Mesodermal cell (in vitro differentiated cells): ENCODE measurements around the gene PTOV1.

Experiments used
- H3K27ac ChIP-seq: 2 replicates; pipeline ENCODE4 v1.7.0; 2013; ENCODE audit warnings: mild to moderate bottlenecking, low read depth, low read length, moderate library complexity; ENCODE audit not compliant: severe bottlenecking
- H3K36me3 ChIP-seq: 2 replicates; pipeline ENCODE4 v1.7.1; 2013; ENCODE audit warnings: mild to moderate bottlenecking, low read length, moderate library complexity; ENCODE audit not compliant: control insufficient read depth, insufficient read depth
- H3K4me1 ChIP-seq: one replicate; pipeline ENCODE4 v1.7.1; 2013; ENCODE audit warnings: mild to moderate bottlenecking, low read length; ENCODE audit not compliant: insufficient read depth, control insufficient read depth, poor library complexity, severe bottlenecking
- H3K4me3 ChIP-seq: 2 replicates; pipeline ENCODE4 v1.7.0; 2013; ENCODE audit warnings: low read length, control low read depth, mild to moderate bottlenecking; ENCODE audit not compliant: insufficient read depth, poor library complexity, severe bottlenecking; ENCODE audit errors: extremely low read depth
- H3K9me3 ChIP-seq: 2 replicates; pipeline ENCODE4 v1.7.1; 2013; ENCODE audit warnings: mild to moderate bottlenecking, low read length, moderate library complexity; ENCODE audit not compliant: control insufficient read depth
- WGBS, 2 experiments: methylation state at CpG; one replicate each; pipeline ENCODE4 v1.1.5; 2013; ENCODE audit warnings: missing lambda C conversion rate in 2 of 2; ENCODE audit not compliant: insufficient coverage in 2 of 2; 5-methylcytosine and 5-hydroxymethylcytosine counted together

PTOV1 gene

DNA sequence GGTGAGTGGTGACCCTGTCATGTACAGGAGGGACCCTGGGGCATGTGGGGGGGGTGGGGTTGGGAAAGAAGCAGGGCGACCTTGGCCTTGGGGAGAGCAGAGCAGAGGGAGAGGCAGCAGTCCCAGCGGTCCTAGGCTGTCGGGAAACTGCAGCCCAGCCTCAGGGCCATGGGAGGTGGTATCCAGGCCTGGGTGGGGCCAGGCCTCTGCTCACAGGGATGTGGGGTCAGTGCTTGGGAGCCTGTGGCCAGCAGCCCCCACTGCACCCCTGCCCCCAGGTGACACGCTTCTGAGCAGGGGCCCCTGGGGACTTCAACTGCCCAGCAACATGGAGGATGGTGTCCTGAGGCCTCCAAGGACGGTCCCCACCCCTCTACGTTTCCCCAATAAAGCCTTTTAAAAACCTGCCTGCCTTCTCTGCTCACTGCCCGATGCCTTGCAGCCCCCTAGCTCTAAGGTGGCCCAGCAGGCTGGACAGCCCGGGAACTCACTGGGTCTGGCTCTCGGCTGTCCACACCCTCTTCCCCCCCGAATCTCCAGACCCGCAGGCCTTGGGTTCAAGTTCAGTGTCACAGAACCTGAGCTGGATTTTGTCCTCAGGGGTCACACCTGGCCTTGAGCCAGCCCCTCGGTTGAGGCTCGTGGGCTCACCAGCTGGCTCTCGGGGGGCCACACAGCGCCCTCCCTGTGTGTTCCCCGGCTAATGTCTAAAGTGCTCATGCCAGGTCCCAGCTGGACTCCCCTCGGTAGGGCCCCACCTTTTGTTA, 9.6 kb downstream of the PTOV1 start:
- Histone ChIP-seq H3K4me1 (no peaks in the 10 kb centered on the region), H3K36me3 (peaks cover 81% of the 10 kb centered on the region), H3K27ac (peak overlapping the region; percentile 3), H3K4me3 (no peak overlapping the region), H3K9me3 (no peaks in the 10 kb centered on the region)
- 92 to 93% methylated on average over 12 to 17 of the region's 17 CpGs for WGBS, 2 experiments

DNA sequence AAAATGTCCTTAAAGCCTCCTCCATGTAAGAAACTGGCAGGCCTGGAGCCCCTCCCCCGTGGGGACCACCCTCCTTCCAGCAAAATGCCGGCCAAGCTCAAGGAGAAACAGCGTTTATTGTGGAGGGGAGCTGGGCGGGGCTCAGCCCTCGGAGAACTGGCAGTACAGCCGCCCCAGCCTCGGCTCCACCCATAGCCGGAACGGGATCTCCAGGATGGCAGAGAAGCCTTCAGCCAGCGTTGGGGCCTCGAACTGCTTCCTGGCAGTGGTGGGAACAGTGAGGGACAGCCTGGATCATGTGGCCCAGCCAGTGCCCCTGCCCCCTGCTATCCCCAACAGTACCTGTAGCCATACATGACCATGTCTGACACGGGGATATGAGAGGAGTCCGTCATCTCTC, 10.1 kb downstream of the PTOV1 start:
- Histone ChIP-seq H3K27ac (peak overlapping the region; percentile 3), H3K4me1 (peaks cover 4% of the 10 kb centered on the region), H3K36me3 (peaks cover 77% of the 10 kb centered on the region), H3K9me3 (no peaks in the 10 kb centered on the region), H3K4me3 (no peak overlapping the region)
- WGBS, 2 experiments = 71 to 78% methylated on average over 9 to 12 of the region's 13 CpGs

DNA sequence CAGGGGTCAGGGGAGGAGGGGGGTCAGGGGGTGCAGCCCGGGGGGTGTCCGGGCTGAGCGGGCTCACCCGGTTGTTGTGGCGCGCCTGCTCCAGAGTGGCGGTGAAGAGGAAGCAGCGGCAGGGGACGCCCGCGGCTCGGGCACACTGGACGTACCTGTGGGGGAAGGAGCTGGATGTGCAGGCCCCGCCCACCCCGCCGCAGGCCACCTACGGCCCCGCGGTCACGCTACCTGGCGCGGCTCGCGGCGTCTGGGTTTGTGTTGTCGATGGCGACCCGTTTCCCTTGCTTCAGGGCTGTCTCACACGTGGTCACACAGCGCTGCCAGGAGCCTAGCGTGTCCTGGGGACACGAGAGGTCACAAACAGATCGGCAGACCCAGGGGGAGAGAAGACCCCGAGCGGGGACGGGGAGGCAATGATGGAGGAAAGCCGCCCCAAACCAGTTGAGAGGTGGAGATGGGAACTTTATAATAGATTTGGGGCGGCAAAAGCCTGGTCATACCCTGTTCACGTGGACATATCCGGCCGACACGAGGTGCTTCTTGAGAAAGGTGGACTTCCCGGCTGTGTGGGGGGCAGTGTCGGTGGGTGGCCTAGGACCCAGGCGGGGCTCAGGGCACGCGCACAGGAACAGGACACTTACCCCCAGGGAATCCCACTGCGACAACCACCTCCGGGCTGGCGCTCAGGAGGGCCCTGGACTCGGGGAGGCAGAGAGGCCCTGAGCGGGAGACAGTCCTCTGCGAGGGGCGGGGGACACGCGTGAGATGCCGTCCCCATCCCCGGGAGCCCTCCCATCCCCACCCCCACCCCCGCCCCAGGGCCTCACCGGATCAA, 10.8 kb downstream of the PTOV1 start:
- H3K27ac ChIP-seq = no peak overlapping the region
- peaks cover 71% of the 10 kb centered on the region for H3K36me3 ChIP-seq
- no peaks in the 10 kb centered on the region for H3K9me3 ChIP-seq
- peaks cover 9% of the 10 kb centered on the region for H3K4me1 ChIP-seq
- 96 to 97% methylated on average over 25 to 46 of the region's 60 CpGs for WGBS, 2 experiments
- no peak overlapping the region for H3K4me3 ChIP-seq

DNA sequence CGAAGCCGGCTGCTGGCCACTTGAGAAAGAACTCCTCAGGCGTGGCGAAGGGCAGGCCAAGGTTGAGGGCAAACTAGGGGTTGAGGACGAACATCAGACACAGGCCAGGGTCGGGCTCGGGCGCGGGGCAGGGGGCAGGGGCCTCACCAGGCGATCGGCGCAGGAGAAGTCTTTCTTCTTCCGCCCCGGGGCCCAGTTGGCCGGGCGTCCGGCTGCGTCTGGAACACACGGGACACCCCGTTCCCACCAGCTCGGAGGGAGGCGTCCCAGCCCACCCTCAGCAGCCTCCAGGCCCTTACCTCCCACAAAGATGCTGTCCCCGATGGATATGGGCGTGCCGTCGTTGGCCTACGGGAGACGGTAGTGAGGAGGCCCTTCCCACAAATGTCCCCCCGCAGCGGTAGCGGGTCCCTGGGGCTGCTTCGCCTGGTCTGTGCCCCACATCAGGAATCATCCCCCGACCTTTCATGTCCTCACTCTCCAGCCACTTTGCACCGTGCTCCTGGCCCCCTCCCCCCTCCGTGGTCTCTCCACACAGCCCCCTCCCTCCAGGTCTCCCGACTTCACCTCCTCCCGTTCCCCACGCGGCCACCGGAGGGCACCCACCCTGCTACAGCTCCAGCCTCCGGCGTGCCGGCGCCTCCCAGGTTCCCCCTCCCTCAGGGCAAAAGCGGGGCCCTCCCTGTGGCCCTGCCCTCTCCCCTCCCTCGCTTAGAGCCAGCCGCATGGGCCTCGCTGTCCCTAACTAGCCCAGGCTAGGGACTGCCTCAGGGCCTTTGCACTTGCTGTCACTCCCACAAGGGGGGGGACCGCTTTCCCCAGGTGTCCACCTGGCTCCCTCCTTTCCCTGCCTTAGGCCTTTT, 11.7 kb downstream of the PTOV1 start:
- Histone ChIP-seq H3K9me3 (no peaks in the 10 kb centered on the region), H3K4me3 (no peak overlapping the region), H3K36me3 (peaks cover 63% of the 10 kb centered on the region), H3K4me1 (peaks cover 9% of the 10 kb centered on the region), H3K27ac (no peak overlapping the region)
- WGBS, 2 experiments = 88 to 91% methylated on average over 37 to 47 of the region's 49 CpGs

DNA sequence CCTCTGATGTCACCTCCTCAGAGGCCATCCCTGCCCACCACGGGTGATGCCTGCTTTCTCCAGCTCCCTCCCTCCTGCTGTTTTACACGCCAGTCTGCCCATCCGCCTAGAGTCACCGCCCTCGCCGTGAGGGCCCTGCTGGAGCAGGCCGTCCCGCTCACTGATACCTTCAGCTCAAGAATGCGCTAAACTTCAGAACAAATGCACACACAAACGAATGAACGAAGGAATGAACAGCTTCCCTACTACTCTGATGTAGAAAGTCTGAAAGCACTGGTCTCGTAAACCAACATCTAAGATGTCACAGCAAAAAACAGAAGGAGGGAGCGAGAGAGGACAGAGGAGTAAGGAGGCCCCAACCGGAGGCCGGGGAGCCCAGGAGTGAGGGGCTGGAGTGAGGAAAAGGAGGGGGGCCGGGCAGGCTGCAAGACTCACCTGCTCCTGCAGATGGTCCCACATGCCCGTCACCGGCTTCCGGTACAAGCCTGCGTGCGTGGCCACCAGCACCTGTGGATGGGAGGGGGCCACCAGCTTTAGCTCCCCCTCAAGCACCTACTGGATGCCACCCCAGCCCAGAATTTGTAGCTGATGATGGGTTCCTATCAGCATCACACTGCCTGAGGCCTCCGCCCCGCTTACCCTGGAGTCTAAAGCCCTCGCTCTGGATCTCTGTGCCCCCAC, 12.4 kb downstream of the PTOV1 start:
- WGBS, 2 experiments = 91 to 94% methylated on average over 21 of the region's 24 CpGs
- Histone ChIP-seq H3K4me1 (peaks cover 9% of the 10 kb centered on the region), H3K9me3 (peaks cover 2% of the 10 kb centered on the region), H3K27ac (no peak overlapping the region), H3K4me3 (no peak overlapping the region), H3K36me3 (peaks cover 60% of the 10 kb centered on the region)

DNA sequence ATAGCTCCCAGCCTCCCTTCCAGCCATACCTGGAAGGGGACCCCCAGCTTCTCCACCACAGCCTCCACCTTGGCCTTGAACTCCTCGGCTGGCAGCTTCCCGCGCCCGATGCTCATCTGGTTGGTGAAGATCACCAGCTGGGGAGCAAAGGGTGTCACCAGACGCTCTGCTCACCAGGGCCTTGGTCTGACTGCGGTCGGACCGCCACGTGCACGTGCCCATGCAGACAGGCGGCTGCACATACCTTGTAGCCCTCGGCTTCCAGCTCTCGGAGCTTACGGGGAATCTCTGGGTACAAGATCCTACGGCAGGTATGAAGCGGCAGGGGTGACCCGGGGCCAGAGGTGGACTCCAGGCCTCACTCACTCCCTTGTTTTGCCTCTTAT, 13.0 kb downstream of the PTOV1 start:
- Histone ChIP-seq H3K36me3 (peaks cover 57% of the 10 kb centered on the region), H3K4me3 (no peak overlapping the region), H3K4me1 (peaks cover 9% of the 10 kb centered on the region), H3K9me3 (peaks cover 5% of the 10 kb centered on the region), H3K27ac (no peak overlapping the region)
- 92 to 99% methylated on average over 16 to 17 of the region's 17 CpGs for WGBS, 2 experiments

DNA sequence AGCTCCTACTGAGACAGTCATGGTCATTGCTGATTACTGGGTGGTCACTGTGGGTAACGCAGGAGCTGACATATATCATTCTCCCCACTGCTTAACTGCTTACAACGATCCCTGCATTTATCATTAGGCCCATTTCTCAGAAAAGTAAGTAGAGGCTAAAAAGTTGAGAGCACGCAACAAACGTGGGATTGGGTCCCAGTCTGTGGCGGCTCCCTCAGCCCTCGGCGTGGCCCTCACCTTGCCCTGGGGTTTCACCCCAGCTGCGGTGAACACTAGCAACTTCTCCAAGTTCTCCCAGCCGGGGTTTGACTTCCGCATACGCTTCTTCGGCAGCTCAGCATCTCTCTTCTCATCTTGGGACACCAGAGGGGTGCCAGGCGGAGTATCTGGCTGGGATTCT, 13.9 kb downstream of the PTOV1 start:
- 94 to 96% methylated on average over 11 to 13 of the region's 13 CpGs for WGBS, 2 experiments
- Histone ChIP-seq H3K9me3 (peaks cover 5% of the 10 kb centered on the region), H3K4me3 (no peak overlapping the region), H3K27ac (no peak overlapping the region), H3K36me3 (peaks cover 51% of the 10 kb centered on the region), H3K4me1 (peaks cover 9% of the 10 kb centered on the region)

DNA sequence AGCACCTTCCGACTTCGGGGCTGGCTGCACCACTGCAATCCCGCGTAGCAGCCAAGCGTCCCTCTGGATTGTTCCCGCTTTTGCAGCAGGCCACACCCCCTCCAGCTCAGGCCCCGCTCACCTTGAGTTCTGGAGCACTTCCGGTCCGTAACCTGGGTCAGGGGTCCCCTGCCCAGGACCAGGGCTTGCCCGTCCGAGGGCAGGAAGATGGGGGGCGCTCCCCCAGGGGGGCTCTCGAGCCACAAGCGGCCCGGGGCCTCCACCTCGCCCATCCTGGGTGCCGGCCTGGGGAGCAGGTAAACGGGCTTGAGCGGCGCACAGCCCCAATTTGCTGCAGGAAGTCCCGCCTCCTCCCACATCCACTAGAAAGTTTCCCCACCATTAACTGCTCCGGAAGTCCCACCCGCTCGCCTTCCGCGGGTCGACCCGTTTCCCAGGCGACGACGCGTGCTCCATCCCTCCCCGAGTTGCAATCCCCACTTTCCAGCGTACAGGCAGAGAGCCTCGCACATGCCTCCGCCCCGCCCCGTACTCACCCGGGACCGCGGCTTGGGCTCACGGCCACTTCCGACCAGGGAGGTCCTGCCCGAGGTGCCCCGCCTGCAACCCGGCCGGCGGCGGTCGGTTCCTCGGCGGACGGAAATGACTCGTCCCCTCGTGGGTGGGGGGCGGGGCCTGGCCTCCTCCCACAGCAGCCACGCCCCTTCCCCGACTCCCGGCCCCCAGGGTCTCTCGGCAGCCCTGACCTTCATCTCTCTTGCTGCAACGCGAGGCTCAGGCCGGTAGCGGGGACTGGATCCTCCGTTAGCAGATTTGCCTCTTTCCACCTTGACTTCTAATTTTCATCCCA, 16.2 kb downstream of the PTOV1 start, which contains the start of gene PNKP:
PNKP (minus strand) TSS at position 644 of the 850 bp plus-strand sequence; CDS start at position 272, 372 bp downstream.
- 0% methylated on average over 49 to 61 of the region's 65 CpGs for WGBS, 2 experiments
- Histone ChIP-seq H3K36me3 (peaks cover 50% of the 10 kb centered on the region), H3K9me3 (peaks cover 5% of the 10 kb centered on the region), H3K4me3 (peak within 1 kb of the TSS; percentile 86), H3K27ac (peak within 1 kb of the TSS; percentile 92), H3K4me1 (peaks cover 9% of the 10 kb centered on the region)

DNA sequence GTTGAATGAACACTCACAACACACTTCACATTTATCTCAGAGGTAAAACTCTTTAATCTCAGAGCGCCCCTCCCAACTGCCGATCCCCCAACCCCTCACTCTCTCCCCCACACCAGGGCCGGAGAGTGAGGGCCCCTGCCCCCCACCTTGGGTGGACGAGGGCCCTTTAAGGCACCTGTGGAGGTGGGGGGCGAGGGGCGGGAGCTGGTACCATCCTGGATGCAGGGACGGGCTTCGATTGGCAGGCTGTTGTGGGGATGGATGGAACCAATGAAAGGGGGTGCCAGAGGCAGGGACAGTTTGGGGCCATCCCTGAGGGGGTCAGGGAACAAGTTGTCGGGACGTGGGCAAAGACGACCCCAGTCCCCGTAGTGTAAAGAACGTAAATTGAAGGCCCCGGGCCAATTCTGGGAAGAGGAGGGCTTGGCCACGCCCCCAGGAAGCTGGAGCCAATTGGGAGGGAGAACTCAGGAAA, 18.1 kb downstream of the PTOV1 start:
- 11 to 13% methylated on average over 10 to 11 of the region's 15 CpGs for WGBS, 2 experiments
- H3K9me3 ChIP-seq = peaks cover 5% of the 10 kb centered on the region
- peaks cover 9% of the 10 kb centered on the region for H3K4me1 ChIP-seq
- peak overlapping the region; percentile 76 for H3K27ac ChIP-seq
- H3K4me3 ChIP-seq = peak overlapping the region; percentile 42
- H3K36me3 ChIP-seq = peaks cover 48% of the 10 kb centered on the region
